Liver (tissue), 9 donors: ENCODE measurements around the gene SPATA13. TPM values are rescaled to one million over a fixed set of nuclear protein-coding genes. Genes with fewer than 3 reads are reported as not detected.
A peak's percentile ranks its signal among the peaks of the same experiment; 100 is the strongest.
"Not testable (repeated sequence)": the region's sequence is repeated elsewhere in the genome, so short reads cannot be mapped to it uniquely, and the experiment has no call there.

Source experiments
- DNase-seq: peaks from one replicate; pipeline ENCODE4 v3.0.0-alpha.2; 2017; ENCODE audit warnings: low spot score
- H3K27ac ChIP-seq, 2 donors: one replicate each; pipeline ENCODE4 v1.7.0; 2013; ENCODE audit warnings: inconsistent platforms in 2 of 2, low read length in 2 of 2, control low read depth in 1 of 2, low read depth in 1 of 2, mild to moderate bottlenecking in 1 of 2
- H3K27me3 ChIP-seq, 4 donors: one replicate each; pipeline versions ENCODE4 v1.6.1 to v1.7.0; 2013; ENCODE audit warnings: low read length in 3 of 4, inconsistent platforms in 1 of 4, mild to moderate bottlenecking in 1 of 4, moderate library complexity in 1 of 4; ENCODE audit not compliant: control insufficient read depth in 4 of 4, insufficient read depth in 4 of 4
- H3K36me3 ChIP-seq, 4 donors: one replicate each; pipeline versions ENCODE4 v1.6.1 to v1.7.0; 2013; ENCODE audit warnings: low read length in 3 of 4, mild to moderate bottlenecking in 3 of 4, low read depth in 1 of 4, moderate library complexity in 1 of 4; ENCODE audit not compliant: control insufficient read depth in 4 of 4, insufficient read depth in 3 of 4
- H3K4me1 ChIP-seq, 4 donors: one replicate each; pipeline versions ENCODE4 v1.6.1 to v1.7.0; 2013; ENCODE audit warnings: low read length in 3 of 4, mild to moderate bottlenecking in 3 of 4, moderate library complexity in 1 of 4; ENCODE audit not compliant: control insufficient read depth in 4 of 4, insufficient read depth in 4 of 4
- H3K4me3 ChIP-seq, 3 donors: one replicate each; pipeline versions ENCODE4 v1.6.1 to v1.7.0; 2013; ENCODE audit warnings: low read length in 3 of 3, control low read depth in 1 of 3, low read depth in 1 of 3, mild to moderate bottlenecking in 1 of 3
- H3K9ac ChIP-seq, 2 donors: one replicate each; pipeline ENCODE4 v1.7.0; 2013; ENCODE audit warnings: low read length in 2 of 2, mild to moderate bottlenecking in 2 of 2, moderate library complexity in 2 of 2, control low read depth in 1 of 2, low read depth in 1 of 2
- H3K9me3 ChIP-seq, 4 donors: one replicate each; pipeline versions ENCODE4 v1.6.1 to v1.7.0; 2013; ENCODE audit warnings: low read length in 3 of 4; ENCODE audit not compliant: control insufficient read depth in 4 of 4
- ATF3 ChIP-seq: IDR thresholded peaks from 2 replicates; pipeline ENCODE4 v1.6.1; 2016; ENCODE audit warnings: antibody characterized with exemption
- CTCF ChIP-seq: fragments of 150-350 bp; IDR thresholded peaks from 2 replicates; pipeline ENCODE4 v1.5.1; 2017; ENCODE audit warnings: improper control_type of control experiment, low read depth, low read length; ENCODE audit not compliant: missing input control
- EGR1 ChIP-seq, 2 donors: IDR thresholded peaks; 2 replicates each; pipeline ENCODE4 v1.6.1; 2016 to 2018; ENCODE audit warnings: antibody characterized with exemption in 2 of 2, low read depth in 2 of 2
- FOXA1 ChIP-seq: IDR thresholded peaks from 2 replicates; pipeline ENCODE4 v1.6.1; 2016; ENCODE audit warnings: antibody characterized with exemption
- FOXA2 ChIP-seq: IDR thresholded peaks from 2 replicates; pipeline ENCODE4 v1.6.1; 2016; ENCODE audit warnings: antibody characterized with exemption
- GABPA ChIP-seq, 2 donors: IDR thresholded peaks in 1 of 2; conservative IDR thresholded peaks in 1 of 2; 2 replicates each; pipeline ENCODE4 v1.6.1; 2016; ENCODE audit warnings: antibody characterized with exemption in 2 of 2, mild to moderate bottlenecking in 1 of 2, moderate library complexity in 1 of 2
- HNF4A ChIP-seq, 2 donors: conservative IDR thresholded peaks; 2 replicates each; pipeline ENCODE4 v1.6.1; 2016; ENCODE audit warnings: antibody characterized with exemption in 2 of 2, mild to moderate bottlenecking in 2 of 2
- HNF4G ChIP-seq: IDR thresholded peaks from 2 replicates; pipeline ENCODE4 v1.6.1; 2016; ENCODE audit warnings: antibody characterized with exemption
- NR2F2 ChIP-seq: IDR thresholded peaks from 2 replicates; pipeline ENCODE4 v1.6.1; 2016; ENCODE audit warnings: antibody characterized with exemption
- RAD21 ChIP-seq, 2 donors: IDR thresholded peaks; 2 replicates each; pipeline ENCODE4 v1.6.1; 2016; ENCODE audit warnings: antibody characterized with exemption in 2 of 2, mild to moderate bottlenecking in 2 of 2
- RXRA ChIP-seq, 2 donors: IDR thresholded peaks; 2 replicates each; pipeline ENCODE4 v1.6.1; 2017 to 2018; ENCODE audit warnings: antibody characterized with exemption in 2 of 2, mild to moderate bottlenecking in 1 of 2
- TAF1 ChIP-seq: conservative IDR thresholded peaks from 2 replicates; pipeline ENCODE4 v1.6.1; 2016; ENCODE audit warnings: antibody characterized with exemption, mild to moderate bottlenecking
- ZBTB33 ChIP-seq: IDR thresholded peaks from 2 replicates; pipeline ENCODE4 v1.6.1; 2016; ENCODE audit warnings: antibody characterized with exemption
- WGBS: extraction: QIAGEN DNeasy Blood & Tissue Kit; methylation state at CpG from one replicate; pipeline ENCODE4 v1.1.7; 2013; 5-methylcytosine and 5-hydroxymethylcytosine counted together
- polyA plus RNA-seq, 2 donors: library from polyadenylated mRNA; stranded (reverse) in 1 of 2; unstranded in 1 of 2; fragments of 200-250 nt in 1 of 2; fragments of >200 nt in 1 of 2; fragmentation: Nextera tagmentation in 1 of 2; extraction: Ambion mirVana in 1 of 2; gene quantifications; one replicate each; pipeline versions ENCODE4 v1.2.1 to v1.2.3, GENCODE V29; 2013 to 2015
- total RNA-seq, 2 donors: library from RNA; depleted of rRNA; stranded (reverse); fragments of >200 nt; gene quantifications; one replicate each; pipeline ENCODE4 v1.2.3, GENCODE V29; 2014
- donor health status: healthy.
- donor health status: healthy.
- donor health status: healthy.
- donor health status: healthy.
- donor health status: healthy.

Gene SPATA13
- total and polyA plus RNA-seq, 4 donors, result 10.0 to 57.6 (median 20.4) TPM

GRCh38 chr13:24308488-24309020, 148.0 kb downstream of the SPATA13 start:
- Histone ChIP-seq H3K4me1 (no peaks in the 10 kb centered on the region), H3K36me3 (peaks cover 0 to 26% (median 14%) of the 10 kb centered on the region in 4 donors), H3K4me3 (no peak overlapping the region), H3K27ac (no peak overlapping the region), H3K27me3 (no peaks in the 10 kb centered on the region), H3K9ac (no peak overlapping the region), H3K9me3 (no peaks in the 10 kb centered on the region)
- 86% methylated on average over 37 of the region's 37 CpGs for WGBS
- DNase-seq, result no peak
- no peak for TF ChIP-seq FOXA1
- TF ChIP-seq FOXA2, result no peak
- TF ChIP-seq HNF4A (conservative IDR thresholded peaks at IDR 0.05), result no peak
- TF ChIP-seq RAD21 (IDR thresholded peaks at IDR 0.05), result no peak
- TF ChIP-seq ZBTB33, result no peak
- no peak for TF ChIP-seq ATF3
- TF ChIP-seq TAF1, result no peak
- TF ChIP-seq HNF4G, result no peak
- TF ChIP-seq RXRA (IDR thresholded peaks at IDR 0.05), result no peak
- no peak for TF ChIP-seq GABPA (IDR thresholded peaks at IDR 0.05 in 1 of 2, conservative IDR thresholded peaks at IDR 0.05 in 1 of 2)
- no peak for TF ChIP-seq NR2F2

GRCh38 chr13:24309300-24309699, 148.8 kb downstream of the SPATA13 start, which contains the start of gene C1QTNF9:
Gene C1QTNF9 (plus strand): TSS chr13:24309580. CDS start chr13:24316004, 6,424 bp downstream.
- H3K4me3 ChIP-seq, DNase-seq, H3K9ac ChIP-seq, H3K27ac ChIP-seq, H3K27me3 ChIP-seq, H3K4me1 ChIP-seq, H3K9me3 ChIP-seq: not testable (repeated sequence)
- H3K36me3 ChIP-seq, result peaks cover 0 to 19% (median 11%) of the 10 kb centered on the region in 4 donors
- 78% methylated on average over 2 of the region's 2 CpGs for WGBS

GRCh38 chr13:24313439-24313838, 152.9 kb downstream of the SPATA13 start:
- H3K27me3 ChIP-seq, result no peaks in the 10 kb centered on the region
- 60% methylated on average over 5 of the region's 5 CpGs for WGBS
- H3K9me3 ChIP-seq, result no peaks in the 10 kb centered on the region
- H3K36me3 ChIP-seq, result no peaks in the 10 kb centered on the region
- H3K4me1 ChIP-seq, result no peaks in the 10 kb centered on the region
- H3K4me3 ChIP-seq, result no peak overlapping the region
- H3K27ac ChIP-seq, result no peak overlapping the region
- no peak overlapping the region for H3K9ac ChIP-seq
- TF ChIP-seq RAD21 (IDR thresholded peaks at IDR 0.05) (peak; percentile 62 to 64), TAF1 (no peak), CTCF (peak; percentile 27), RXRA (IDR thresholded peaks at IDR 0.05) (no peak), EGR1 (IDR thresholded peaks at IDR 0.05; ENCODE audit: low read depth in 2 of 2) (no peak)
- no peak for DNase-seq

- H3K9ac ChIP-seq, H3K9me3 ChIP-seq, H3K4me1 ChIP-seq, H3K27me3 ChIP-seq, H3K4me3 ChIP-seq, H3K36me3 ChIP-seq, H3K27ac ChIP-seq, DNase-seq: not testable (repeated sequence)
- 90% methylated on average over 8 of the region's 10 CpGs for WGBS
These were observed 157.3 kb downstream of the SPATA13 start for GRCh38 chr13:24317835-24318234.

GRCh38 chr13:24318878-24319277, 158.4 kb downstream of the SPATA13 start:
- DNase-seq, H3K27ac ChIP-seq, H3K36me3 ChIP-seq, H3K9me3 ChIP-seq, H3K4me1 ChIP-seq, H3K27me3 ChIP-seq, H3K4me3 ChIP-seq, H3K9ac ChIP-seq: not testable (repeated sequence)
- 78% methylated on average over 4 of the region's 4 CpGs for WGBS
